GM18502 (cell line): ENCODE measurements around the gene VSTM4.
A peak's percentile ranks its signal among the peaks of the same experiment; 100 is the strongest.

Experiments used
- ATAC-seq: cut with Tn5 transposase; IDR thresholded peaks from one replicate; pipeline ENCODE4 v1.9.1; 2021; ENCODE audit warnings: mild to moderate bottlenecking; ENCODE audit not compliant: unreplicated experiment, poor library complexity

VSTM4 gene

GRCh38 chr10:49143249-49143648 is 27.9 kb upstream of the VSTM4 start:
- ATAC-seq: no peak

DNA sequence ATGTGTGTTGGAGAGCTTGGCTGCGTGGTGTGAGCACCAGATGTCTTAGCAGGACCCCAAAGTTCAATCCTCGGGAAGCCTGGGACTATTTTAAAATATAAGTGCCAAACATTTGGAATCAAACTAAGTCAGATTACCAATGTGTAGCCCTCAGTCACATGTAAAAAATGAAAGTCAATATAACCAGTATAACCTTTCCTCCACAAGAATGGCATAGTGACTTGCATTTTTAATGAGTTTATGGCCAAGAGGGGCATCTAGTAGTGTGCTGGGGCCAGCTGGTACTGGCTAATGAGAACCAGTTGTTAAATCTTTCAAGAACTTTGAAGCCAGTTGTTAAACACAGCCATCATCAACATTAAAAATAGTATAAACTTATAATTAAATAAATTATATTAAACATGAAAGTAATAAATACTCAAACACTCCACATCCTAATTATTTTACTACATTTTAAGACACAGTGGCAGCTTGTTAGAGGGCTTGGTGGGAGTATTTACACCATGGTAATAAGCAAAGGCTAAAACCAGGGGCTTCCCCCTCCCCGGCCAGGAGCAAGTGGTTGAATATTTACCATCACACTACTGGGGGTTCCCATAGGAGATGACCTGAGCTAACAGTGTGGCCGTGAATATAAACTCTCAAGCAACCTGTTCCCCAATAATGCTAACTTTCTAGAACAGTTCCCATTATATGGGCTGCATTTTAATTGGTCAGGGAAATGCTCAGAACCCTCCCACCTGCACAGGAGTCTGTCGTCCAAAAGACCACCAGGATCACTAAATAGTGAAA is 26.4 kb upstream of the VSTM4 start:
- ATAC-seq: no peak

- ATAC-seq: no peak
These were observed 25.2 kb upstream of the VSTM4 start for GRCh38 chr10:49140304-49141177.

- ATAC-seq: no peak
These were observed 24.5 kb upstream of the VSTM4 start for GRCh38 chr10:49139846-49140195.

- ATAC-seq: no peak
These were observed 23.9 kb upstream of the VSTM4 start for GRCh38 chr10:49139028-49139845.

DNA sequence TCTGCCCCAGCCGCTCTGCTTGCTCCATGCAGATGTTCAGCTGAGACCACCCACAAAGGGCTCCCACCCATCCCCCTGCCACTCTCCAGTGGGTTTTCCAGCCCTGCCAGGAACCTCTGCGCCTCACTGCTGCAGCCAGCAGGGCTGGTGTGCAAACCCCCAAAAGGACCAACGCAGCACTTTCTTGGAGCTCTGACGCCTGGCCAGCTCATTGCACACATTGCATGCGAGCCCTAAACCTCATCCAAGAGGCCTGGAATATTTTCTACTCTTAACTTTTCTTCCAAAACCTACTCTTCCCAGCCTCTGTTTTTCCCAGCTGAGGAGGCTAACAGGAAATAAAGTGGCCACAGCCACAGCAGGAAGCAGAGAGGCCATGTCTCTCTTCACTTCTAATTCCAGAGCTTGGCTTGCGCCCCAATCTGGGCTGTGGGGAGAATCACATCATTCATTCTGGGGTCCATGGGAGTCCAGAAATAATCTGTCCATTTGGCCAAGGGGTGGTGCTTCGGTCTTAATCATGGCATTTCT is 23.1 kb upstream of the VSTM4 start:
- no peak for ATAC-seq

DNA sequence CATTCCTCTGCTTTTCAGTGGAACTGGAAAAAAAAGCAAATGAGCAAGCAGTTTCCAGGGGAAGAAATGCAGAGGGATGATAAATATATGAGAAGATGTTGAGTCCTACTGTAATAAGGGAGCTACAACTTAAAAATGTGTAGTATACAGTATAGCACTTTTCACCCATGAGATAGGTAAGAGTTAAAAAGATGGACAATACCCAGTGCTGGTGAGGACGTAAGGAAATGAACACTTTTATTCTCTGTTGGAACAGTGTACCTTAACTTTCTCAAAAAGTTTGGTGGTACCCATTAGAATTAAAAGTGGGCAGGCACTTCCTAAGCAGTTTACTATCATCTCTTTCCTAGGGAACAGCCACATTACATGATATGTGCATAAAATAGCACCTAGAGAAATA is 21.2 kb upstream of the VSTM4 start:
- no peak for ATAC-seq

DNA sequence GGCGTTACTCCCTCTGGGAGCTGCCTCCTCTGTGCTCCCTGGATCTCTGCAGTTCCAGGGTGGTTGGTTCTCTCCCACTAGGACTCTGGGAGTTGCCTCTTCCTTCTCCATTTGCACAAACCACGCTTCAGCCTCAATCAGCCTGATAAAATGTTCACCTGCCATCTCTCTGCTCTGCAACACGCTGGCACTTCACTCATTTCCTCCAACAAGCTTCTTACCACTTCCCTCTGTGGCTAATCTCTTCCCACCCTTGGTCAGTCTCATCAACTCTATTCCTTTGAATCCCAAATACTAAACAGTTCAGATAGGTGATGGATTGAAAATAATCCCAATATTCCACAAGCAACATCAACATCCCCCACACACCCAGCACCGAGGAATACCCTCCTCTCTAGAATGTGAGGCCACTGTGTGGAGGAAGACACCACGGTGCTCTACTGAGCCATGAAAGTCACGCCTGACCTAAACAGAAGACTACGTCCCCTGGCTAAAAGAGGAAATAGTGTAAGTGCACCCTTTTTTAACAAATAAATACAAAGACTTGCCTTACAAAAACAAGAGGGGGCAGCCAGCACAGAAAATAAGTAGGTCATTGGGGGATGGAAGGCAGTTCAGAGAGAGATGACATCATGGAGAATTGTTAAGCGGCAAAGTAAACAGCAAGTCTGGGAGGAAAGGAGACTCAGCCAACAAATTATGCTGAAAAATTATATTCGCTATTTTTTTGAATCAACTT is 20.4 kb upstream of the VSTM4 start:
- peak; percentile 47 for ATAC-seq

GRCh38 chr10:49134327-49134726 is 19.0 kb upstream of the VSTM4 start:
- ATAC-seq: no peak

DNA sequence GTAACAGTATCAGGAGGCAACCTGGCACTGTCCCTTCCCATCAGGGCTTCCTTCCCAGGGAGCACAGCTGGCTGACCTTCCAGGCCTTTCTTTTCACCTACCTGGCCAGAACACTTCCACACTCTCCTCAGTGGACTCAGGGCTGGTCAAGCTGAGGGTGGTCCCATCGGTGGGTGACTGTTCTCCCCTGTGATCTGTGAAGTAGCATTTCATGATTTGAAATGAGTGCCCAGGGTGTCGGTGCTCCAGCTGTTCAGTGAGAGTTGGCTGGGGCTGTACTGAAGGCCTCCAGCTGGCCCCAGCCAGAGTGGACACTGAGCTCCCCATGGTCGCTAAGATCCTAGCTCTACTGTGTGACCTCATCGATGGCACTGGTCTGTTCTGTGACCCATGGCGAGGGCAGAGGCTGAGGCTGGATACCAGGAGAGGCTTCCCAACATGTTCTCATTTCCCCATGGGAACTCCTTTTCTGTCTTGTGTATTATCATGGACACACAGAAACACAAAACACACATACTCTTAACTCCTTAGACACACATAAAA is 18.5 kb upstream of the VSTM4 start, which contains the start of gene FAM170B:
TSS of gene FAM170B (minus strand) at position 316 of the 543 bp plus-strand sequence. CDS start at position 213, 103 bp downstream.
- no peak for ATAC-seq

- ATAC-seq: no peak
These were observed 17.0 kb upstream of the VSTM4 start for GRCh38 chr10:49132362-49132737.

GRCh38 chr10:49131507-49132361 is 16.4 kb upstream of the VSTM4 start:
- ATAC-seq: no peak

GRCh38 chr10:49129376-49129775 is 14.1 kb upstream of the VSTM4 start:
- ATAC-seq: no peak

DNA sequence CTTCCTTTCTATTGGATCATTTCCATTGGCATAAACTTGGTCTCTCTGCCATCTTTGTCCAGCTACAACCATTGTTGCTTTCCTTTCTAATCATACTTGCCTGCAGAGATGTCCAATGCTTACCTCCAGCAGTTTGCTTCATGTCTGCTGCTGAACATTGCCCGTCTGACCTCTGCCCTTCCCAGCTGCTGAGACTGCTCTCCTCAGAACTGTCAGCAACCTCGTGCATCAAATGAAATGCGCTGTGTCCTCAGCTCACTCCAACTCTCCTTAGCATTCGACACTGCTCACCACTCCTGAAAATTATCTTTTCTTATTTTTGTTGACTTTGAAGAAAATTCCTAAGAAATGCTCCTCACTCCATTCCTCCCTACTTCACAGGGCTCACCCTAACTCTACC is 13.5 kb upstream of the VSTM4 start:
- ATAC-seq: no peak

DNA sequence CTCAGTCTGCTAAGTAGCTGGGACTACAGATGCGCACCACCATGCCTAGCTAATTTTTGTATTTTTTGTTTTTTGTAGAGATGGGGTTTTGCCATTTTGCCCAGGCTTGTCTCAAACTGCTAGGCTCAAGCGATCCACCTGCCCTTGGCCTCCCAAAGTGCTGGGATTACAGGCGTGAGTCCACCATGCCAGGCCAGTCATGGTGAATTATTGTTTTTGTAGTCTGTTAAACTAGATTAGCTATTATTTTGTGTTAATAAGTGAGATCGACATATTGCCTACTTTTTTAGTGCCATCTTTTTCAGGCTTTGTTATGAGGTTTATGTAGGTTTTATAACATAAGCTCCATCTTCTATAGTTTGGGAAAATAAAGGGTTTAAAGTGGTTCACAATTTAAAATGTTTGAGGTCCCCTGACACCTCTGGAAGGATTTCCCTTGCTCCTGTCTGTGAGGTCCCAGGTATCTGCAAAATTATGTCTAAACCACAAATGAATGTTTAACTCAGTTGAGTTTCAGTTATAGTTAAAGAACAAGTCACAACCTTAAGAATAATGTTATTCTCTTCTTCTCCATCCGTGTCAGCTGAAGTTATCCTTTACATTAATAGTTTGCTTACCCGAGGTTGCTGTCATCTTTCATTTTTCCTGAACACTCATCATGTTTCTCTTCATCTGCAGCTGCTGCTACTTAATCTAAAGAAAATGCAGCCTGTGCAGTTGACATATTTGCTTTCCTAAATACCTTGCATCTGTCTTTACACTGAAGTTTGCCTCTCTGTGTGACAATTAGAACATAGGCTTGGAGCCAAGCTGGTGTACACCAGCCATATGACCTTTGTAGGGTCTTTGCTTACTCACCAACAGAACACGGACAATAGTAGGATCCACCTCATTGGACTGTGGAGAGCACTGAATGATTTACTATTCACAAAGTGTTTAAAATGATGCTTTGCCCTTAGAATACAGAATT is 8.9 kb upstream of the VSTM4 start:
- ATAC-seq: no peak

- no peak for ATAC-seq
These were observed 5.6 kb upstream of the VSTM4 start for GRCh38 chr10:49120911-49121310.

DNA sequence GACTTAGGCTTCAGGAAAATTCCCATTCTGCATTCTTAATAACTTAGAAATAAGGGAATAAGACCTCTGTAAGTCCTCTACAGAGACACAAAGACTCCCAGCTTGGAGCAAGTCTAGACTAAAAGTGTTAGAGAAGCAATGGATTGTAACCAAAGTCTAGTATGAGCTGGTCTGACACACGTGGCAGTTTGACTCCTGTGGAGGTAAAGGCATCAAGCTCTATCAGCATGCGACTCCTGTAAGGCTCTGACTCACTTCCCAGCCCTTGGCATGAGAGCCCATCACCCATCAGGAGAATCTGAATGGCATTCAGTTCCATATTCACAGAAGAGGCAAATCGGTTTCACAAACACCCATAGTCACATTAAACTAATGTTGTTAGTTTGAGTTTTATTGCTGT is 4.4 kb upstream of the VSTM4 start:
- no peak for ATAC-seq
